Panc1 (cell line): ENCODE results near the gene LIN28B.

ENCODE experiments used
- POLR2AphosphoS5 ChIP-seq: IDR thresholded peaks from 2 replicates; pipeline ENCODE4 v1.6.1; 2012; ENCODE audit warnings: mild to moderate bottlenecking, low read depth, low read length, moderate library complexity
- SIN3A ChIP-seq: IDR thresholded peaks from 2 replicates; pipeline ENCODE4 v1.6.1; 2012; ENCODE audit warnings: low read depth, mild to moderate bottlenecking, low read length, moderate library complexity, borderline replicate concordance; ENCODE audit not compliant: insufficient read depth
- TCF7L2 ChIP-seq: IDR thresholded peaks from 2 replicates; pipeline ENCODE4 v1.6.1; 2011; ENCODE audit warnings: mild to moderate bottlenecking, low read depth, low read length, inconsistent platforms
- TF ChIP-seq, protein P1 (sequence below): fragments of 450-650 bp; IDR thresholded peaks from 2 replicates; pipeline ENCODE4 v1.5.1; 2017; ENCODE audit warnings: mild to moderate bottlenecking
- TF ChIP-seq, protein P2 (sequence below), 2 experiments: IDR thresholded peaks; 2 replicates each; pipeline ENCODE4 v1.6.1; 2011 to 2012; ENCODE audit warnings: low read depth in 2 of 2, control low read depth in 1 of 2, low read length in 1 of 2, mild to moderate bottlenecking in 1 of 2, moderate library complexity in 1 of 2; ENCODE audit not compliant: insufficient read depth in 1 of 2

DNA sequence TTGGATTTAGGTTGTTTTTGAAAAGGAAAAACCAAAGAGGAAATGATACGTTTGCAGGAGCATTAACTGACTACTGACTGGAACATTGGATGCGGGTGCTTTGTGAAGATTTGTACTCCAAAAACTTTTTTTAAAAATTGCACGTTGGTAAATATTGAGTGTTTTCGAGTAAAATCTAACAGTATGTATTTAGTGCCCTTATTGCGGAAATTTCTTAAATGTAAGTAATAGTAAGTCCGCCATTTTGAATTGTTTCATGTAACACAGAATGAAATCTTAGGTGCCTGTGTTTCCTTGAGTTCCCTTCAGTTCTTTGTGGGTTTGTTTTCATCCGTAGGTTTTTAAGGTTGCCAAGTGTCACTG, 15.2 kb upstream of the LIN28B start:
- TF ChIP-seq, protein P1, sequence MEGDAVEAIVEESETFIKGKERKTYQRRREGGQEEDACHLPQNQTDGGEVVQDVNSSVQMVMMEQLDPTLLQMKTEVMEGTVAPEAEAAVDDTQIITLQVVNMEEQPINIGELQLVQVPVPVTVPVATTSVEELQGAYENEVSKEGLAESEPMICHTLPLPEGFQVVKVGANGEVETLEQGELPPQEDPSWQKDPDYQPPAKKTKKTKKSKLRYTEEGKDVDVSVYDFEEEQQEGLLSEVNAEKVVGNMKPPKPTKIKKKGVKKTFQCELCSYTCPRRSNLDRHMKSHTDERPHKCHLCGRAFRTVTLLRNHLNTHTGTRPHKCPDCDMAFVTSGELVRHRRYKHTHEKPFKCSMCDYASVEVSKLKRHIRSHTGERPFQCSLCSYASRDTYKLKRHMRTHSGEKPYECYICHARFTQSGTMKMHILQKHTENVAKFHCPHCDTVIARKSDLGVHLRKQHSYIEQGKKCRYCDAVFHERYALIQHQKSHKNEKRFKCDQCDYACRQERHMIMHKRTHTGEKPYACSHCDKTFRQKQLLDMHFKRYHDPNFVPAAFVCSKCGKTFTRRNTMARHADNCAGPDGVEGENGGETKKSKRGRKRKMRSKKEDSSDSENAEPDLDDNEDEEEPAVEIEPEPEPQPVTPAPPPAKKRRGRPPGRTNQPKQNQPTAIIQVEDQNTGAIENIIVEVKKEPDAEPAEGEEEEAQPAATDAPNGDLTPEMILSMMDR = no peak
- TF ChIP-seq POLR2AphosphoS5 (no peak), TCF7L2 (no peak), SIN3A (no peak)
- TF ChIP-seq, protein P2, sequence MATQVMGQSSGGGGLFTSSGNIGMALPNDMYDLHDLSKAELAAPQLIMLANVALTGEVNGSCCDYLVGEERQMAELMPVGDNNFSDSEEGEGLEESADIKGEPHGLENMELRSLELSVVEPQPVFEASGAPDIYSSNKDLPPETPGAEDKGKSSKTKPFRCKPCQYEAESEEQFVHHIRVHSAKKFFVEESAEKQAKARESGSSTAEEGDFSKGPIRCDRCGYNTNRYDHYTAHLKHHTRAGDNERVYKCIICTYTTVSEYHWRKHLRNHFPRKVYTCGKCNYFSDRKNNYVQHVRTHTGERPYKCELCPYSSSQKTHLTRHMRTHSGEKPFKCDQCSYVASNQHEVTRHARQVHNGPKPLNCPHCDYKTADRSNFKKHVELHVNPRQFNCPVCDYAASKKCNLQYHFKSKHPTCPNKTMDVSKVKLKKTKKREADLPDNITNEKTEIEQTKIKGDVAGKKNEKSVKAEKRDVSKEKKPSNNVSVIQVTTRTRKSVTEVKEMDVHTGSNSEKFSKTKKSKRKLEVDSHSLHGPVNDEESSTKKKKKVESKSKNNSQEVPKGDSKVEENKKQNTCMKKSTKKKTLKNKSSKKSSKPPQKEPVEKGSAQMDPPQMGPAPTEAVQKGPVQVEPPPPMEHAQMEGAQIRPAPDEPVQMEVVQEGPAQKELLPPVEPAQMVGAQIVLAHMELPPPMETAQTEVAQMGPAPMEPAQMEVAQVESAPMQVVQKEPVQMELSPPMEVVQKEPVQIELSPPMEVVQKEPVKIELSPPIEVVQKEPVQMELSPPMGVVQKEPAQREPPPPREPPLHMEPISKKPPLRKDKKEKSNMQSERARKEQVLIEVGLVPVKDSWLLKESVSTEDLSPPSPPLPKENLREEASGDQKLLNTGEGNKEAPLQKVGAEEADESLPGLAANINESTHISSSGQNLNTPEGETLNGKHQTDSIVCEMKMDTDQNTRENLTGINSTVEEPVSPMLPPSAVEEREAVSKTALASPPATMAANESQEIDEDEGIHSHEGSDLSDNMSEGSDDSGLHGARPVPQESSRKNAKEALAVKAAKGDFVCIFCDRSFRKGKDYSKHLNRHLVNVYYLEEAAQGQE (IDR thresholded peaks at IDR 0.05; ENCODE audit: insufficient read depth in 1 of 2, low read depth in 2 of 2, low read length in 1 of 2) = no peak
